ENCODE measurements around the gene APOBEC3G. TPM values are rescaled to one million over a fixed set of nuclear protein-coding genes. Genes with fewer than 3 reads are reported as not detected.

The APOBEC3G gene
- polyA plus RNA-seq, 1 of the 3 experiments (the other 2 are of a cell fraction) = not detected

GRCh38 chr22:39130892-39131855, 54.1 kb downstream of the APOBEC3G start:
- H3K4me3 ChIP-seq (ENCODE audit: low read depth in 2 of 2, low read length in 1 of 2) = no peak overlapping the region
- H3F3A ChIP-seq (replicated peaks; ENCODE audit: insufficient read depth) = no peaks in the 10 kb centered on the region
- H3K27me3 ChIP-seq (ENCODE audit: insufficient read depth) = no peaks in the 10 kb centered on the region
- no peak for DNase-seq
- no peak overlapping the region for H3K9ac ChIP-seq
- H3K4me2 ChIP-seq = no peak overlapping the region
- H3K4me1 ChIP-seq (ENCODE audit: control insufficient read depth in 1 of 2, insufficient read depth in 2 of 2, low read depth in 1 of 2, low read length in 1 of 2) = peaks cover 0 to 9% of the 10 kb centered on the region in 2 experiments; a peak in 1 of 4 replicates
- H2AFZ ChIP-seq (ENCODE audit: low read depth) = no peak overlapping the region
- H3K79me2 ChIP-seq (ENCODE audit: insufficient read depth) = no peaks in the 10 kb centered on the region
- no peak overlapping the region for H3K27ac ChIP-seq (ENCODE audit: low read depth in 2 of 2, low read length in 1 of 2)
- TF ChIP-seq MAX (IDR thresholded peaks at IDR 0.05; ENCODE audit: low read depth) (no peak), ZBTB33 (IDR thresholded peaks at IDR 0.05; ENCODE audit: borderline replicate concordance, low read depth) (no peak), FOXJ3 (CRISPR knock-in tag; IDR thresholded peaks at IDR 0.05) (no peak)
- 85% methylated on average over 7 of the region's 24 CpGs for WGBS (ENCODE audit: low lambda C conversion rate)
- no peaks in the 10 kb centered on the region for H3K9me2 ChIP-seq
- no peaks in the 10 kb centered on the region for H3K9me3 ChIP-seq
- no peaks in the 10 kb centered on the region for H3K36me3 ChIP-seq (replicated peaks in 1 of 2; ENCODE audit: control insufficient read depth in 1 of 2, insufficient read depth in 2 of 2, low read length in 1 of 2)
- H4K20me1 ChIP-seq (ENCODE audit: insufficient read depth) = no peaks in the 10 kb centered on the region
- ChIA-PET CTCF (no interaction called here), POLR2A (no interaction called here)

- Histone ChIP-seq H3K79me2 (ENCODE audit: insufficient read depth) (no peaks in the 10 kb centered on the region), H2AFZ (ENCODE audit: low read depth) (no peak overlapping the region), H3K9me2 (no peaks in the 10 kb centered on the region), H3K27ac (ENCODE audit: low read depth in 2 of 2, low read length in 1 of 2) (no peak overlapping the region), H4K20me1 (ENCODE audit: insufficient read depth) (no peaks in the 10 kb centered on the region), H3K4me3 (ENCODE audit: low read depth in 2 of 2, low read length in 1 of 2) (no peak overlapping the region), H3K36me3 (replicated peaks in 1 of 2; ENCODE audit: control insufficient read depth in 1 of 2, insufficient read depth in 2 of 2, low read length in 1 of 2) (no peaks in the 10 kb centered on the region), H3K27me3 (ENCODE audit: insufficient read depth) (no peaks in the 10 kb centered on the region), H3K9me3 (no peaks in the 10 kb centered on the region), H3F3A (replicated peaks; ENCODE audit: insufficient read depth) (no peaks in the 10 kb centered on the region), H3K9ac (no peak overlapping the region), H3K4me2 (no peak overlapping the region), H3K4me1 (ENCODE audit: control insufficient read depth in 1 of 2, insufficient read depth in 2 of 2, low read depth in 1 of 2, low read length in 1 of 2) (peaks cover 0 to 9% of the 10 kb centered on the region in 2 experiments; a peak in 1 of 4 replicates)
- 33% methylated on average over 3 of the region's 6 CpGs for WGBS (ENCODE audit: low lambda C conversion rate)
- no peak for DNase-seq
- POLR2A ChIA-PET = no interaction called here
- CTCF ChIA-PET = no interaction called here
- TF ChIP-seq REST (IDR thresholded peaks at IDR 0.05; ENCODE audit: low read depth, low read length) = no peak
- no peak for TF ChIP-seq JUND (IDR thresholded peaks at IDR 0.05)
- no peak for TF ChIP-seq ZBTB33 (IDR thresholded peaks at IDR 0.05; ENCODE audit: borderline replicate concordance, low read depth)
- no peak for TF ChIP-seq RCOR1 (IDR thresholded peaks at IDR 0.05; ENCODE audit: low read length)
- TF ChIP-seq EZH2phosphoT487 (IDR thresholded peaks at IDR 0.05; ENCODE audit: borderline replicate concordance, low read depth) = no peak
- TF ChIP-seq TEAD4 (IDR thresholded peaks at IDR 0.05; ENCODE audit: borderline replicate concordance, insufficient read depth) = no peak
- TF ChIP-seq NFIC (IDR thresholded peaks at IDR 0.05; ENCODE audit: borderline replicate concordance) = no peak
- TF ChIP-seq TAF1 (IDR thresholded peaks at IDR 0.05; ENCODE audit: borderline replicate concordance, low read depth, low read length) = no peak
- TF ChIP-seq RXRA (IDR thresholded peaks at IDR 0.05; ENCODE audit: borderline replicate concordance, low read depth) = no peak
- TF ChIP-seq GATA2 (CRISPR knock-in tag; IDR thresholded peaks at IDR 0.05) = no peak
- no peak for TF ChIP-seq YY1 (IDR thresholded peaks at IDR 0.05; ENCODE audit: low read depth)
- TF ChIP-seq TCF12 (IDR thresholded peaks at IDR 0.05) = no peak
- no peak for TF ChIP-seq POLR2AphosphoS5 (IDR thresholded peaks at IDR 0.05; ENCODE audit: low read depth, low read length)
- no peak for TF ChIP-seq RAD21 (IDR thresholded peaks at IDR 0.05; ENCODE audit: low read length)
- TF ChIP-seq MAX (IDR thresholded peaks at IDR 0.05; ENCODE audit: low read depth) = no peak
- TF ChIP-seq MEF2A (IDR thresholded peaks at IDR 0.05; ENCODE audit: borderline replicate concordance, low read depth) = no peak
- TF ChIP-seq EP300 (IDR thresholded peaks at IDR 0.05; ENCODE audit: borderline replicate concordance in 1 of 2, low read depth in 1 of 2, low read length in 1 of 2) = no peak
These were observed 55.2 kb downstream of the APOBEC3G start for GRCh38 chr22:39132281-39132680.

Data from SK-N-SH (cell line).